AG09309 (cell line): ENCODE data around the gene TMEM187.

ENCODE experiments used
- DNase-seq: peaks from one replicate; pipeline ENCODE4 v3.0.0-alpha.2; 2010; ENCODE audit warnings: low read depth
- H3K4me3 ChIP-seq: 2 replicates; pipeline ENCODE4 v1.5.1; 2011; ENCODE audit warnings: mild to moderate bottlenecking, low read depth, low read length, moderate library complexity; ENCODE audit not compliant: control insufficient read depth
- CTCF ChIP-seq: IDR thresholded peaks from 2 replicates; pipeline ENCODE4 v1.5.1; 2011; ENCODE audit warnings: mild to moderate bottlenecking, low read depth, low read length, inconsistent platforms; ENCODE audit not compliant: insufficient read depth, control insufficient read depth; ENCODE audit errors: missing control alignments

TMEM187 gene

GRCh38 chrX:153960077-153960476, 12.5 kb upstream of the TMEM187 start:
- no peak for TF ChIP-seq CTCF
- no peak for DNase-seq
- H3K4me3 ChIP-seq, result no peak overlapping the region

GRCh38 chrX:153960786-153961185, 11.8 kb upstream of the TMEM187 start:
- DNase-seq, result no peak
- H3K4me3 ChIP-seq, result no peak overlapping the region
- no peak for TF ChIP-seq CTCF

GRCh38 chrX:153961292-153961691, 11.3 kb upstream of the TMEM187 start:
- H3K4me3 ChIP-seq, result no peak overlapping the region
- no peak for TF ChIP-seq CTCF
- DNase-seq, result no peak

- no peak for TF ChIP-seq CTCF
- DNase-seq, result no peak
- H3K4me3 ChIP-seq, result no peak overlapping the region
Observed at GRCh38 chrX:153963546-153963945, 9.0 kb upstream of the TMEM187 start.

- DNase-seq, result no peak
- no peak for TF ChIP-seq CTCF
- H3K4me3 ChIP-seq, result no peak overlapping the region
Observed at GRCh38 chrX:153964105-153964504, 8.4 kb upstream of the TMEM187 start.

GRCh38 chrX:153965406-153965805, 7.1 kb upstream of the TMEM187 start:
- no peak for DNase-seq
- no peak overlapping the region for H3K4me3 ChIP-seq
- no peak for TF ChIP-seq CTCF

GRCh38 chrX:153966283-153966688, 6.3 kb upstream of the TMEM187 start:
- no peak for DNase-seq
- H3K4me3 ChIP-seq, result no peak overlapping the region
- no peak for TF ChIP-seq CTCF
